ENCODE measurements around the gene TOLLIP. TPM values are rescaled to one million over a fixed set of nuclear protein-coding genes. Genes with fewer than 3 reads are reported as not detected.

The TOLLIP gene
- total RNA-seq, 1 donor from 2014 or later: 71.6 TPM

- no peaks in the 10 kb centered on the region for H3K9me3 Mint-ChIP-seq (ENCODE audit: unreplicated experiment)
- H3K4me1 Mint-ChIP-seq (ENCODE audit: unreplicated experiment): peaks cover 41% of the 10 kb centered on the region
- H3K27me3 Mint-ChIP-seq (ENCODE audit: unreplicated experiment): no peaks in the 10 kb centered on the region
- no peak overlapping the region for H3K4me3 Mint-ChIP-seq (ENCODE audit: unreplicated experiment)
- DNase-seq (ENCODE audit: extremely low spot score, unreplicated experiment): peak; percentile 76
- TF ChIP-seq CTCF (IDR thresholded peaks at IDR 0.05): no peak
- H3K27ac Mint-ChIP-seq (ENCODE audit: unreplicated experiment): peak overlapping the region; percentile 13
- no peaks in the 10 kb centered on the region for H3K36me3 Mint-ChIP-seq (ENCODE audit: unreplicated experiment)
Observed at GRCh38 chr11:1300569-1301187, 8.8 kb downstream of the TOLLIP start.

GRCh38 chr11:1300121-1300520 lies 9.3 kb downstream of the TOLLIP start:
- Mint-ChIP-seq H3K27ac (ENCODE audit: unreplicated experiment) (peak overlapping the region; percentile 13), H3K4me1 (ENCODE audit: unreplicated experiment) (peaks cover 36% of the 10 kb centered on the region), H3K27me3 (ENCODE audit: unreplicated experiment) (no peaks in the 10 kb centered on the region), H3K4me3 (ENCODE audit: unreplicated experiment) (no peak overlapping the region), H3K36me3 (ENCODE audit: unreplicated experiment) (no peaks in the 10 kb centered on the region), H3K9me3 (ENCODE audit: unreplicated experiment) (no peaks in the 10 kb centered on the region)
- TF ChIP-seq CTCF (IDR thresholded peaks at IDR 0.05): no peak
- DNase-seq (ENCODE audit: extremely low spot score, unreplicated experiment): no peak

GRCh38 chr11:1299621-1300020 lies 9.8 kb downstream of the TOLLIP start:
- H3K9me3 Mint-ChIP-seq (ENCODE audit: unreplicated experiment): no peaks in the 10 kb centered on the region
- H3K36me3 Mint-ChIP-seq (ENCODE audit: unreplicated experiment): no peaks in the 10 kb centered on the region
- no peak for TF ChIP-seq CTCF (IDR thresholded peaks at IDR 0.05)
- H3K4me1 Mint-ChIP-seq (ENCODE audit: unreplicated experiment): peaks cover 31% of the 10 kb centered on the region
- H3K27me3 Mint-ChIP-seq (ENCODE audit: unreplicated experiment): no peaks in the 10 kb centered on the region
- H3K27ac Mint-ChIP-seq (ENCODE audit: unreplicated experiment): no peak overlapping the region
- H3K4me3 Mint-ChIP-seq (ENCODE audit: unreplicated experiment): no peak overlapping the region
- peak; percentile 83 for DNase-seq (ENCODE audit: extremely low spot score, unreplicated experiment)

GRCh38 chr11:1298695-1299492 lies 10.5 kb downstream of the TOLLIP start:
- H3K27me3 Mint-ChIP-seq (ENCODE audit: unreplicated experiment): no peaks in the 10 kb centered on the region
- no peaks in the 10 kb centered on the region for H3K9me3 Mint-ChIP-seq (ENCODE audit: unreplicated experiment)
- H3K4me3 Mint-ChIP-seq (ENCODE audit: unreplicated experiment): no peak overlapping the region
- no peaks in the 10 kb centered on the region for H3K36me3 Mint-ChIP-seq (ENCODE audit: unreplicated experiment)
- peaks cover 24% of the 10 kb centered on the region for H3K4me1 Mint-ChIP-seq (ENCODE audit: unreplicated experiment)
- no peak overlapping the region for H3K27ac Mint-ChIP-seq (ENCODE audit: unreplicated experiment)
- TF ChIP-seq CTCF (IDR thresholded peaks at IDR 0.05): no peak
- DNase-seq (ENCODE audit: extremely low spot score, unreplicated experiment): peak; percentile 73

Measured in osteocyte (in vitro differentiated cells).